CD4-positive, CD25-positive, alpha-beta regulatory T cell (primary cell): ENCODE data around the gene SIPA1L3. TPM values are rescaled to one million over a fixed set of nuclear protein-coding genes. Genes with fewer than 3 reads are reported as not detected.

Experiments
- ATAC-seq, 2 donors: fragments of 150-1000 bp; cut with Tn5 transposase; one replicate each; pipeline ENCODE4 v1.10.0; 2021; ENCODE audit warnings: low read depth in 2 of 2, moderate number of reproducible peaks in 2 of 2, moderate library complexity in 1 of 2
- DNase-seq, 3 donors: peaks; one replicate each; pipeline versions ENCODE4 v3.0.0 to v3.0.0-alpha.2; 2012 to 2022; ENCODE audit warnings: mixed read lengths in 1 of 3
- H3K27ac ChIP-seq: one replicate; pipeline ENCODE4 v1.7.0; 2013; ENCODE audit warnings: mild to moderate bottlenecking, low read length; ENCODE audit not compliant: insufficient read depth, poor library complexity, severe bottlenecking
- H3K27me3 ChIP-seq: one replicate; pipeline ENCODE4 v1.7.0; 2013; ENCODE audit warnings: low read length; ENCODE audit not compliant: control insufficient read depth, insufficient read depth
- H3K36me3 ChIP-seq: one replicate; pipeline ENCODE4 v1.7.0; 2013; ENCODE audit warnings: mild to moderate bottlenecking, low read length, moderate library complexity; ENCODE audit not compliant: control insufficient read depth, insufficient read depth
- H3K4me1 ChIP-seq: 2 replicates; pipeline ENCODE4 v1.7.0; 2013; ENCODE audit warnings: mild to moderate bottlenecking, low read length; ENCODE audit not compliant: insufficient read depth, control insufficient read depth, poor library complexity, severe bottlenecking
- H3K4me3 ChIP-seq: one replicate; pipeline ENCODE4 v1.7.0; 2013; ENCODE audit warnings: low read depth, mild to moderate bottlenecking, low read length, moderate library complexity
- H3K9me3 ChIP-seq, 2 experiments: 1 replicate in 1 of 2; 2 replicates in 1 of 2; pipeline ENCODE4 v1.7.0; 2013; ENCODE audit warnings: low read length in 2 of 2, mild to moderate bottlenecking in 1 of 2, moderate library complexity in 1 of 2; ENCODE audit not compliant: control insufficient read depth in 2 of 2
- H3K27ac Mint-ChIP-seq, 3 donors: one replicate each; pipeline ENCODE4 v1.8.0; 2020 to 2022; ENCODE audit warnings: mild to moderate bottlenecking in 3 of 3, mixed read lengths in 3 of 3, moderate library complexity in 2 of 3
- H3K27me3 Mint-ChIP-seq: one replicate; pipeline ENCODE4 v1.8.0; 2022; ENCODE audit warnings: mild to moderate bottlenecking, mixed read lengths
- H3K36me3 Mint-ChIP-seq: one replicate; pipeline ENCODE4 v1.8.0; 2020; ENCODE audit warnings: mixed read lengths
- H3K4me1 Mint-ChIP-seq, 4 donors: one replicate each; pipeline ENCODE4 v1.8.0; 2020 to 2022; ENCODE audit warnings: mixed read lengths in 4 of 4, mild to moderate bottlenecking in 1 of 4
- H3K4me3 Mint-ChIP-seq, 4 donors: one replicate each; pipeline ENCODE4 v1.8.0; 2020 to 2022; ENCODE audit warnings: mild to moderate bottlenecking in 4 of 4, mixed read lengths in 4 of 4, moderate library complexity in 3 of 4
- H3K9me3 Mint-ChIP-seq, 7 donors: one replicate each; pipeline ENCODE4 v1.8.0; 2020 to 2022; ENCODE audit warnings: mixed read lengths in 7 of 7, mild to moderate bottlenecking in 3 of 7, moderate library complexity in 2 of 7
- polyA plus RNA-seq, 4 donors: library from polyadenylated mRNA; unstranded; fragments of 300-500 nt; fragmentation: Illumina TruSeq; gene quantifications; one replicate each; pipeline ENCODE4 v1.2.3, GENCODE V29; 2021
- total RNA-seq: library from RNA; stranded (reverse); gene quantifications from one replicate; pipeline ENCODE4 v1.2.3, GENCODE V29; 2022

The SIPA1L3 gene
- total and polyA plus RNA-seq, 5 donors from 2014 or later: 0.41 to 27.6 (median 1.7) TPM

DNA sequence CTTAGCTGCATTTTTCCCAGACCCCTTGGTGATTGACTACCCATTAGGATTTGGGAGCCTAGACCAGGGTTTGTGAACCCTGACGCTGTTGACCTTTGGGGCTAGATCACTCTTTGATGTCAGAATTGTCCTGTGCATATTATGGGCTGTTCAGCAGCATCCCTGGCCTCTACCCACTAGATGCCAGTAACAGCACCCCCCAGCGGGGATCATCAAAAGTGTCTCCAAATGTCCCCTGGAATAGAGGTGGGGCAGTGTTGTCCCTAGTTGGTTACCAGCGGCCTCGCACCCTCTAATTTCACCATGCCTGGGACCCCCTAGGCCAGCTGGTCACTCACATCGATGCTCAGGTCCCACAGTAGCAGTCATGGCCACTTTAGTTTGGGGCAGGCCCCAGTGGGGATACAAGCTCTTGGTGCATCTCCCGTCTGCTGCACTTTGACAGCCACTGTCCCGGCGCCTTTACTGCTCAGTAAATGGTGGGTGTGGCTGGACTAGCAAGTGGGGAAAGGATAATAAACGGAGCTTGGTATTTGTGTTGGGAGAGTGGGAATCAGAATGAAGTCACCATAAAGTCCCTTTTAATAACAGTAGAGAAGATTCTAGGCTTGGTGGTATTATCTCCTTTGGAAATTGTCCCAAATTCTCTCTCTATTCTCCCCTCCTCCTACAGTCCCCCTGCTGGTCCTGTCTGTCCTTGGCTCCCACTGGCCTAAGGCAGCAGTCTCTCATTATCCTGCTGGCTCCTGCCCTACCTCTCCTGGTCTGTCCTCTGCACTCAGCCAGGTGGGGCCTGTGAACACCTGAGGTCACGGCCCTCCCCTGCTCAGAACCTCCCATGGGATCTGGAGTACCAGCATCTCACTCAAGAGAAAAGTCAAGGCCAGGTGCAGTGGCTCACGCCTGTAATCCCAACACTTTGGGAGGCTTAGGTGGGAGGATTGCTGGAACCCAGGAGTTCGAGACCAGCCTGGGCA, 80.6 kb downstream of the SIPA1L3 start:
- Mint-ChIP-seq H3K9me3 (no peaks in the 10 kb centered on the region), H3K4me3 (no peak overlapping the region), H3K27me3 (no peaks in the 10 kb centered on the region), H3K36me3 (no peaks in the 10 kb centered on the region), H3K27ac (peak overlapping the region in 1 of 3 donors; percentile 65), H3K4me1 (peaks cover 0 to 32% (median 9%) of the 10 kb centered on the region in 4 donors)
- Histone ChIP-seq H3K27me3 (no peaks in the 10 kb centered on the region), H3K4me1 (no peaks in the 10 kb centered on the region), H3K4me3 (no peak overlapping the region), H3K36me3 (no peaks in the 10 kb centered on the region), H3K9me3 (no peaks in the 10 kb centered on the region), H3K27ac (no peak overlapping the region)
- no peak for DNase-seq
- ATAC-seq: no peak

DNA sequence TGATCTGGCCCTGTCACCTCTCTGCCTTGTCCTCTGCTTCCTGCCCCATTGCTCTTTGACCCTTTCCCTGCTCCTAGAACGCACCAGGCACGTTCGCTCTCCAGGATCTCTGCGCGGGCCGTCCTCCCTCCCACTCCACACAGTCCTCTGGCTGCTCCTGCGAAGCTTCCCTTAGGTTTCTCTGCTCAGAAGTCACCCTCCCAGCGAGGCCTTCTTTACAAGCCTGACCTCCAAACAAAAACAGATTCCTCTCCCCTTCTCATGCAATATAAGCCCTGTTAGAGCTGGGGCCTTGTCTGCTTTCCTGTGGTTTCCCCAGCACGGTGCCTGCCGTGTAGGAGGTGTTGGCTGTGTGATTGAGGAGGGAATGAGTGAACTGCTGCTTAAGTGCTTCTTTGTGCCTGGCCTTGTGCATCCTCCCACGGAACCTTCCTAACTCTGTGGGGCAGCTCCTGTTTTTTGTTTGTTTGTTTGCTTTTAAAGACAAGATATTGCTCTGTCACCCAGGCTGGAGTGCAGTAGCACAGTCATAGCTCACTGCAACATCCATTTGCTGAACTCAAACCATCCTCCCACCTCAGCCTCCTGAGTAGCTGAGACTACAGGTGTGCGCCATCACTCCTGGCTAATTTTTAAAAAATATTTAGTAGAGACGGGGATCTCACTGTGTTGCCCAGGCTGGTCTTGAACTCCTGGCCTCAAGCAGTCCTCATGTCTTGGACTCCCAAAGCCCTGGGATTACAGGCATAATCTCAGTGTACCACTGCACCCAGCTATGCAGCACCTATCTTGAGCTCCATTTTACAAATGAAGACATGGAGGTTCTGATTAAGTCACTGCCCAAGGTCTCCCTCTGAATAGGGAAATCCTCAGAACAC, 82.0 kb downstream of the SIPA1L3 start:
- Histone ChIP-seq H3K36me3 (no peaks in the 10 kb centered on the region), H3K27ac (no peak overlapping the region), H3K4me3 (no peak overlapping the region), H3K27me3 (no peaks in the 10 kb centered on the region), H3K9me3 (no peaks in the 10 kb centered on the region), H3K4me1 (no peaks in the 10 kb centered on the region)
- Mint-ChIP-seq H3K4me3 (no peak overlapping the region), H3K4me1 (peaks cover 0 to 32% (median 10%) of the 10 kb centered on the region in 4 donors), H3K27me3 (no peaks in the 10 kb centered on the region), H3K27ac (peak overlapping the region in 2 of 3 donors; percentile 39 to 85), H3K9me3 (no peaks in the 10 kb centered on the region), H3K36me3 (no peaks in the 10 kb centered on the region)
- no peak for ATAC-seq
- DNase-seq: no peak

DNA sequence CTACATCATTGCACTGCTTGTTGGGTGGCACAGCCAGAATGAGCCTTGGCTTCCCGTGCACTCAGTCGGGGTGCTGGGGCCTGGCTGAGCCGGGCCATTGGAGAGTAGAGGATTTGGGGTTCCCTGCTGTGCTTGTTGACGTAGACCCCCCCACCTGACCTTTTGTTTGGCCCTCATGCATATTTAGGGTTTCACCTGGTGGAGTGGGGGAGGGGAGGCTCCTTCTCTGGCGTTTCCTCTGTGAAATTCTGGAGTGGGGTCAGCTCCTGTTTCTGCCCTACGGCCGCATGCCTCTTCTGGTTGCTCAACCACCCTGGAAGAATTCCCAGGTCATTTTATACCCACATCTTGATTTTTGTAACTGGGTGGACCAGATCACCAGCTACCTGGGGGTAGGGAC, 82.8 kb downstream of the SIPA1L3 start:
- H3K4me1 ChIP-seq: no peaks in the 10 kb centered on the region
- no peak overlapping the region for H3K4me3 ChIP-seq
- peaks cover 0 to 26% (median 6%) of the 10 kb centered on the region in 4 donors for H3K4me1 Mint-ChIP-seq
- DNase-seq (no peak), ATAC-seq (no peak)
- no peak overlapping the region for H3K27ac ChIP-seq
- no peaks in the 10 kb centered on the region for H3K27me3 Mint-ChIP-seq
- no peaks in the 10 kb centered on the region for H3K27me3 ChIP-seq
- no peaks in the 10 kb centered on the region for H3K9me3 ChIP-seq
- no peaks in the 10 kb centered on the region for H3K9me3 Mint-ChIP-seq
- H3K4me3 Mint-ChIP-seq: no peak overlapping the region
- H3K36me3 ChIP-seq: no peaks in the 10 kb centered on the region
- H3K36me3 Mint-ChIP-seq: no peaks in the 10 kb centered on the region
- no peak overlapping the region for H3K27ac Mint-ChIP-seq

DNA sequence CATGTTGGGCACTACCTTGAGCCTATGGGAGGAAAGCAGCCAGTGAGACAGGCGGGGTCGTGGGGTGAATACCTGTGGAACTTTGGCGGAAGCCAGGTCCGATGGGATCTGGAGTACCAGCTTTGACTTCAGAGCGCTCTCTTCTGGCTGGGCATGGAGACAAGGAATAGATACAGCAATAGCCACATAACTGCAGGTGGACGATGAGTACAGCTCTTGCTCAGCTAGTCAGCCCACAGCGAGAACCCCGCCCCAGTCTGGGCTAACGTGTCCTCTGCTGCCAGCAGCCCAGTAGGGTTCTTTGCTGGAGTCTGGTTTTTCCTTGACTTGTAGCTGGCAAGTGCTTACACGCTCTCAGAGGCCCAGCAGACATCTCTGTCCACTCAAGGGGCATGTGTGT, 83.4 kb downstream of the SIPA1L3 start:
- H3K27ac Mint-ChIP-seq: peak overlapping the region in 1 of 3 donors; percentile 52

DNA sequence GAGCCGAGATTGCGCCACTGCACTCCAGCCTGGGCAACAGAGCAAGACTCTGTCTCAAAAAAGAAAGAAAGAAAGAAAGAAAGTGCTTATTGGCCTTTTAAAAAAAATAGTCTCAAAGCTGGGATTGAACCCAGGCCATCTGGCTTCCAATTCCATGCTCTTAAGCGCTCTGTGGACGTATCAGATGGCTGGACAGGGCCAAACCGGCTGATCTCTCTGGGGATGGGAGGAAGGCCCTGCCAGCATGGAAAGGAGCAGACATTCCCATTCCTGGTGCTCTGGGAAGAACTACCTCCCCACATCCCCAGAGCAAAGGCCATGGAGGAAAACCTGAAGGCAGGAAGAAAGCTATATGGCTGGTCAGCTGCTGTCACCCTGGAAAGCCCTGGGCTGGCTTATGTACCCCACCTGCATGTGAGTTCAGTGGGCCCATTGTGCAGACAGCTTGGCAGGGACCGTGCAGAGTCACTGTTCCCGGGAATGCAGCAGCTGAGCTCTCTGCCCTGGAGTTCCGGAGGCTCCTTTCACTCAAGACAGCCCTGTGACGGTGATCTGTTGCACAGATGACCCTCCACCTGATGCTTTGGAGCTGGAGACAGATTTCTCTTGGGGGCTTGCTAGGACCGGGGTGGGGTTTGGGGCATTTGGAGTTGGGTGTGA, 84.3 kb downstream of the SIPA1L3 start:
- Mint-ChIP-seq H3K9me3 (no peaks in the 10 kb centered on the region), H3K27me3 (no peaks in the 10 kb centered on the region), H3K27ac (no peak overlapping the region), H3K4me1 (peaks cover 0 to 17% (median 7%) of the 10 kb centered on the region in 4 donors), H3K4me3 (no peak overlapping the region), H3K36me3 (peaks cover 6% of the 10 kb centered on the region)
- Histone ChIP-seq H3K9me3 (no peaks in the 10 kb centered on the region), H3K4me1 (no peaks in the 10 kb centered on the region), H3K36me3 (no peaks in the 10 kb centered on the region), H3K27ac (no peak overlapping the region), H3K27me3 (no peaks in the 10 kb centered on the region), H3K4me3 (no peak overlapping the region)
- ATAC-seq: no peak
- DNase-seq: no peak

More for the DNA sequence above, 83.4 kb downstream of the SIPA1L3 start:
- H3K27ac ChIP-seq: no peak overlapping the region
- H3K27me3 ChIP-seq: no peaks in the 10 kb centered on the region
- no peak for DNase-seq
- peaks cover 0 to 22% (median 8%) of the 10 kb centered on the region in 4 donors for H3K4me1 Mint-ChIP-seq
- no peak for ATAC-seq
- no peaks in the 10 kb centered on the region for H3K4me1 ChIP-seq
- no peak overlapping the region for H3K4me3 ChIP-seq
- H3K4me3 Mint-ChIP-seq: no peak overlapping the region
- H3K36me3 Mint-ChIP-seq: peaks cover 3% of the 10 kb centered on the region
- no peaks in the 10 kb centered on the region for H3K9me3 Mint-ChIP-seq
- no peaks in the 10 kb centered on the region for H3K9me3 ChIP-seq
- H3K27me3 Mint-ChIP-seq: no peaks in the 10 kb centered on the region
- no peaks in the 10 kb centered on the region for H3K36me3 ChIP-seq

DNA sequence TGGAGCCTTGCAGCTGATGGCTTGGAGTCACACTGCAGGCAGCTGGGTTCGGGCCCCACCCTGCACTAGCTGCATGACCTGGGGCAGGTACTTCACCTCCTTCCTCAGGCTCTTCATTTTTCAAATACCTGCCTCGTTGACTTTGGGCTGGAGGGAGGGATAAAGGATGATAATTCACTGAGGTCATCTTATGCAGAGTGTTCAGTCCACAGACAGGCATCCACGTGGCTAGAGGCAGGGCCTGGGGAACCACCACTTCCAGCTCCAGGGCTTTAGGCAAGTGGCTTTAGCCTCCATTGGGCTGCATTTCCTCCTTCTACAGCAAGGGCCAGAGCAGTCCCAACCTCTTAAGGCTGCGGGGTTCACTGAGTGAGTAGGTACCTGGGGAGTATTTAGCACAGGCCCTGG, 84.8 kb downstream of the SIPA1L3 start:
- no peaks in the 10 kb centered on the region for H3K4me1 ChIP-seq
- no peak overlapping the region for H3K27ac ChIP-seq
- ATAC-seq: no peak
- Mint-ChIP-seq H3K27ac (no peak overlapping the region), H3K9me3 (no peaks in the 10 kb centered on the region), H3K36me3 (peaks cover 6% of the 10 kb centered on the region), H3K4me1 (peaks cover 0 to 12% (median 5%) of the 10 kb centered on the region in 4 donors), H3K27me3 (no peaks in the 10 kb centered on the region), H3K4me3 (no peak overlapping the region)
- DNase-seq: no peak
- H3K36me3 ChIP-seq: no peaks in the 10 kb centered on the region
- H3K4me3 ChIP-seq: no peak overlapping the region
- H3K9me3 ChIP-seq: no peaks in the 10 kb centered on the region
- H3K27me3 ChIP-seq: no peaks in the 10 kb centered on the region

DNA sequence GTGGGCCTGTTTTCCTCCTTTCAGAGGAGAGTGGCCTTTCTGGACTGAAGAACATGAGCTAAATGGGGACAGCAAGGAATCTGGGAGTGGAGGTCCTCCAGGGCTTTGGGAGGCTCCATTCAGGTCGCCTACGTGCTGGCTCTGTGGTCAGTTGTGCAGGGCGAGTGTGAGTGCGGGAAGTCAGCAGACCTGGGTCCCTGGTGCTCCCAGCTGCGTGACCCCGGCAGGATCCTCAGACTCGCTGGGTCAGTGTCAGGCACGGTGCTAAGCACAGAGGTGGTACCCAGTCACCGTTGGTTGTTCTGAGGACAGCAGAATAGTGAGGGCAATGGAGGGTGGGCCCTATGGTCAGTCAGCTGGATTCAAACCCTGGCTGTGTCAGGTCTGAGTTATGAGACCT, 85.8 kb downstream of the SIPA1L3 start:
- Histone ChIP-seq H3K27me3 (no peaks in the 10 kb centered on the region), H3K4me3 (no peak overlapping the region), H3K9me3 (no peaks in the 10 kb centered on the region), H3K4me1 (no peaks in the 10 kb centered on the region), H3K27ac (no peak overlapping the region), H3K36me3 (no peaks in the 10 kb centered on the region)
- H3K27me3 Mint-ChIP-seq: no peaks in the 10 kb centered on the region
- no peak overlapping the region for H3K27ac Mint-ChIP-seq
- no peak overlapping the region for H3K4me3 Mint-ChIP-seq
- ATAC-seq (no peak), DNase-seq (no peak)
- no peaks in the 10 kb centered on the region for H3K9me3 Mint-ChIP-seq
- peaks cover 6% of the 10 kb centered on the region for H3K36me3 Mint-ChIP-seq
- H3K4me1 Mint-ChIP-seq: peaks cover 0 to 12% (median 5%) of the 10 kb centered on the region in 4 donors
